Measurements from ENCODE around the gene HSP90AB1.

The HSP90AB1 gene

GRCh38 chr6:44202972-44203750, 43.7 kb upstream of the HSP90AB1 start:
- DNase-seq (ENCODE audit: low read depth): no peak
- H3K4me3 ChIP-seq (ENCODE audit: low read length): no peak overlapping the region
- no peak for TF ChIP-seq CTCF (conservative IDR thresholded peaks at IDR 0.05; ENCODE audit: low read length)

- no peak overlapping the region for H3K4me3 ChIP-seq (ENCODE audit: low read length)
- no peak for DNase-seq (ENCODE audit: low read depth)
- TF ChIP-seq CTCF (conservative IDR thresholded peaks at IDR 0.05; ENCODE audit: low read length): no peak
Observed at GRCh38 chr6:44203955-44204354, 42.9 kb upstream of the HSP90AB1 start.

DNA sequence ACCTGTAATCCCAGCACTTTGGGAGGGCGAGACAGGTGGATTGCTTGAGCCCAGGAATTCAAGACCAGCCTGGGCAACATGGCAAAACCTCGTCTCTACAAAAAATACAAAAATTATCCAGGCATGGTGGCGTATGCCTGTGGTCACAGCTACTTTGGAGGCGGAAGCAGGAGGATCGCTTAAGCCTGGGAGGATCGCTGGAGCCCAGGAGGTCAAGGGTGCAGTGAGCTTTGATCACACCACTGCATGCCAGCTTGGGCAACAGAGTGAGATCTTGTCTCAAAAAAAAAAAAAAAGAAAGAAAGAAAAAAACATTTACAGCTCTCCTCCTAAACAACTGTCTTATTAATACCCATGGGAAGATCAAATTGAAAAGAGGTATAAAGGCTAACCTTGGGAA, 38.9 kb upstream of the HSP90AB1 start:
- no peak overlapping the region for H3K4me3 ChIP-seq (ENCODE audit: low read length)
- no peak for DNase-seq (ENCODE audit: low read depth)
- TF ChIP-seq CTCF (conservative IDR thresholded peaks at IDR 0.05; ENCODE audit: low read length): no peak

GRCh38 chr6:44211284-44211683, 35.6 kb upstream of the HSP90AB1 start:
- DNase-seq (ENCODE audit: low read depth): no peak
- H3K4me3 ChIP-seq (ENCODE audit: low read length): no peak overlapping the region
- TF ChIP-seq CTCF (conservative IDR thresholded peaks at IDR 0.05; ENCODE audit: low read length): no peak

GRCh38 chr6:44214307-44214706, 32.6 kb upstream of the HSP90AB1 start:
- DNase-seq (ENCODE audit: low read depth): no peak
- no peak overlapping the region for H3K4me3 ChIP-seq (ENCODE audit: low read length)
- TF ChIP-seq CTCF (conservative IDR thresholded peaks at IDR 0.05; ENCODE audit: low read length): no peak

DNA sequence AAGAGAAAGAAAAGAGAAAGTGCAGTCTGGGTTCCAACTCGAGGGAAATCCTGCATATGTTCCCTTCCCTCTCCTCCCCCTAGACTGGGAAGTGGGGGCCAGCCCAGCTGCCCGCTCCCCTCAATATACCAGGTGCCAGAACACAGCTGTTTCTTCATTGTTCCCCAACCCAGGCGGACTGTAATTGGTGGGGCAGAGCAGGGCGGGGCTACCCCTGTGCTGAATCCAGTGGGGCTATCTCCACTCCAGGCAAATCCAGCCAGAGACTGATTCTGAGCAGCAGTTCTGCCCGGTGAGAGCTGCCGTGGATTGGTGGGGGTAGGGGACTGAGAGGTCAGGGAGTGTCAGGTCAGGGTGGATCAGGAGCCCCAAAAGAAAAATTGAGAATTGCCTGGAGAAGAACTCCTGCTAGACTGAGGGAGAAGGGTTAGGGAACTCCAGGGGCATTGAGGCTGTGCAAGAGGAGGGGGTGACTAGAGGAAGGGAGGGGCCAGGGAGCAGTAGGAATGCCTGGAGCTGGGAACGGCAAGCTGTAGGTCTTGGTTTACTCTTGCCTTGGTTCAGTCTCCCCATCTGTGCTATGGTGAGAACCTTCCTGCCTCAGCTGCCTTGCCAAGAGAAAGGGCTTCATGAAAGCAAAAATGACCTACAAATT, 30.1 kb upstream of the HSP90AB1 start, which contains the start of gene MYMX:
Gene MYMX, plus strand, starts transcription at position 250 of the 655 bp plus-strand sequence. CDS start 546 bp downstream, outside the sequence.
- no peak for DNase-seq (ENCODE audit: low read depth)
- no peak within 1 kb of the TSS for H3K4me3 ChIP-seq (ENCODE audit: low read length)
- no peak for TF ChIP-seq CTCF (conservative IDR thresholded peaks at IDR 0.05; ENCODE audit: low read length)
